HG02981 (cell line): ENCODE data around the gene THSD4.
"Not testable (repeated sequence)": the region's sequence is repeated elsewhere in the genome, so short reads cannot be mapped to it uniquely, and the experiment has no call there.

Source experiments
- ATAC-seq: cut with Tn5 transposase; IDR thresholded peaks from one replicate; pipeline ENCODE4 v1.9.1; 2021; ENCODE audit warnings: mild to moderate bottlenecking, moderate library complexity; ENCODE audit not compliant: unreplicated experiment

The THSD4 gene

GRCh38 chr15:71666763-71667620 is 551.7 kb downstream of the THSD4 start:
- no peak for ATAC-seq

- no peak for ATAC-seq
Observed at GRCh38 chr15:71669688-71670087, 554.4 kb downstream of the THSD4 start.

GRCh38 chr15:71670222-71670621 is 555.0 kb downstream of the THSD4 start:
- ATAC-seq = not testable (repeated sequence)

- ATAC-seq = no peak
Observed at GRCh38 chr15:71674354-71674753, 559.1 kb downstream of the THSD4 start.

GRCh38 chr15:71677352-71677751 is 562.1 kb downstream of the THSD4 start:
- ATAC-seq = no peak

GRCh38 chr15:71677766-71678165 is 562.5 kb downstream of the THSD4 start:
- no peak for ATAC-seq

GRCh38 chr15:71678191-71678590 is 562.9 kb downstream of the THSD4 start:
- ATAC-seq = no peak

GRCh38 chr15:71678605-71679004 is 563.3 kb downstream of the THSD4 start:
- ATAC-seq = no peak

- ATAC-seq = no peak
Observed at GRCh38 chr15:71679223-71679792, 564.0 kb downstream of the THSD4 start.

- no peak for ATAC-seq
Observed at GRCh38 chr15:71679793-71680353, 564.6 kb downstream of the THSD4 start.

- ATAC-seq = no peak
Observed at GRCh38 chr15:71682001-71682400, 566.7 kb downstream of the THSD4 start.

GRCh38 chr15:71683411-71684274 is 568.4 kb downstream of the THSD4 start:
- no peak for ATAC-seq

GRCh38 chr15:71685420-71685993 is 570.2 kb downstream of the THSD4 start:
- no peak for ATAC-seq

GRCh38 chr15:71686221-71687050 is 571.2 kb downstream of the THSD4 start:
- no peak for ATAC-seq

- no peak for ATAC-seq
Observed at GRCh38 chr15:71687902-71688508, 572.7 kb downstream of the THSD4 start.

- ATAC-seq = no peak
Observed at GRCh38 chr15:71688509-71689094, 573.3 kb downstream of the THSD4 start.

GRCh38 chr15:71691081-71691457 is 575.8 kb downstream of the THSD4 start:
- ATAC-seq = no peak

GRCh38 chr15:71691458-71692417 is 576.5 kb downstream of the THSD4 start:
- ATAC-seq = no peak
